Hematopoietic multipotent progenitor cell treated with erythropoietin and hydrocortisone succinate and interleukin-3 and kit ligand, for 17 days (in vitro differentiated cells): ENCODE data around the gene TMEM144.

ENCODE experiments used
- DNase-seq: peaks from one replicate; pipeline ENCODE4 v3.0.0-alpha.2; 2015; ENCODE audit warnings: low spot score

The TMEM144 gene

GRCh38 chr4:158209825-158210807 is at the start of gene TMEM144:
TMEM144 (plus strand) TSS chr4:158210486; CDS start chr4:158212668, 2,182 bp downstream.
- DNase-seq: peak; percentile 41

GRCh38 chr4:158161551-158162354 is 48.5 kb upstream of the TMEM144 start:
- no peak for DNase-seq

- no peak for DNase-seq
These were observed 47.7 kb upstream of the TMEM144 start for GRCh38 chr4:158162631-158163030.

- no peak for DNase-seq
These were observed 46.1 kb upstream of the TMEM144 start for GRCh38 chr4:158163941-158164767.

- DNase-seq: no peak
These were observed 45.5 kb upstream of the TMEM144 start for GRCh38 chr4:158164768-158165213.

- DNase-seq: no peak
These were observed 43.6 kb upstream of the TMEM144 start for GRCh38 chr4:158166701-158167100.

GRCh38 chr4:158168606-158169005 is 41.7 kb upstream of the TMEM144 start:
- DNase-seq: no peak

GRCh38 chr4:158169506-158169905 is 40.8 kb upstream of the TMEM144 start:
- DNase-seq: peak; percentile 16

- no peak for DNase-seq
These were observed 40.2 kb upstream of the TMEM144 start for GRCh38 chr4:158169931-158170690.

- peak; percentile 83 for DNase-seq
These were observed 39.4 kb upstream of the TMEM144 start for GRCh38 chr4:158170691-158171561.

GRCh38 chr4:158172261-158173258 is 37.7 kb upstream of the TMEM144 start, which contains the start of gene GASK1B:
GASK1B (minus strand) TSS chr4:158173025; CDS start chr4:158171375, 1,650 bp downstream.
- peak; percentile 72 for DNase-seq

- DNase-seq: no peak
These were observed 34.2 kb upstream of the TMEM144 start for GRCh38 chr4:158176108-158176507.

- no peak for DNase-seq
These were observed 33.5 kb upstream of the TMEM144 start for GRCh38 chr4:158176776-158177175.

GRCh38 chr4:158179465-158179864 is 30.8 kb upstream of the TMEM144 start:
- no peak for DNase-seq

- DNase-seq: no peak
These were observed 28.4 kb upstream of the TMEM144 start for GRCh38 chr4:158181906-158182305.

- no peak for DNase-seq
These were observed 27.6 kb upstream of the TMEM144 start for GRCh38 chr4:158182736-158183135.

GRCh38 chr4:158186815-158187214 is 23.5 kb upstream of the TMEM144 start:
- no peak for DNase-seq

- no peak for DNase-seq
These were observed 20.9 kb upstream of the TMEM144 start for GRCh38 chr4:158189422-158189821.

GRCh38 chr4:158190718-158191117 is 19.6 kb upstream of the TMEM144 start:
- DNase-seq: no peak
